Endothelial cell of umbilical vein (primary cell): ENCODE measurements around the gene MTA1.

Source experiments
- CTCF ChIP-seq, 2 donors: IDR thresholded peaks; 1 replicate in 1 of 2; 2 replicates in 1 of 2; pipeline ENCODE4 v1.5.1; 2011; ENCODE audit warnings: low read length in 2 of 2, mild to moderate bottlenecking in 2 of 2, moderate library complexity in 2 of 2, control low read depth in 1 of 2, inconsistent platforms in 1 of 2, low read depth in 1 of 2; ENCODE audit not compliant: insufficient read depth in 1 of 2; ENCODE audit errors: extremely low read depth in 1 of 2
- EZH2 ChIP-seq: IDR thresholded peaks from 2 replicates; pipeline ENCODE4 v1.6.1; 2012; ENCODE audit warnings: borderline replicate concordance, low read depth, mild to moderate bottlenecking, moderate library complexity, low read length, inconsistent platforms; ENCODE audit not compliant: severe bottlenecking
- FOS ChIP-seq: IDR thresholded peaks from 2 replicates; pipeline ENCODE4 v1.6.1; 2011; ENCODE audit warnings: mild to moderate bottlenecking, low read length, moderate library complexity, borderline replicate concordance; ENCODE audit not compliant: insufficient read depth
- MAX ChIP-seq: IDR thresholded peaks from 2 replicates; pipeline ENCODE4 v1.6.1; 2011; ENCODE audit not compliant: insufficient read depth, insufficient read length
- POLR2A ChIP-seq: IDR thresholded peaks from 2 replicates; pipeline ENCODE4 v1.6.1; 2012; ENCODE audit warnings: low read depth, mild to moderate bottlenecking, control low read depth, low read length
- POLR2AphosphoS5 ChIP-seq: IDR thresholded peaks from 2 replicates; pipeline ENCODE4 v1.6.1; 2012; ENCODE audit warnings: low read depth, mild to moderate bottlenecking, control low read depth, low read length, moderate library complexity; ENCODE audit not compliant: insufficient read depth

GRCh38 chr14:105437723-105438500 is 18.3 kb downstream of the MTA1 start:
- TF ChIP-seq POLR2AphosphoS5: no peak
- no peak for TF ChIP-seq EZH2
- TF ChIP-seq CTCF (IDR thresholded peaks at IDR 0.05; ENCODE audit: extremely low read depth in 1 of 2, insufficient read depth in 1 of 2, low read depth in 1 of 2, low read length in 2 of 2): no peak
- TF ChIP-seq FOS: no peak
- no peak for TF ChIP-seq POLR2A
- no peak for TF ChIP-seq MAX
